ENCODE results near the gene GVQW3. TPM values are rescaled to one million over a fixed set of nuclear protein-coding genes. Genes with fewer than 3 reads are reported as not detected.

The GVQW3 gene
- total and polyA plus RNA-seq, 9 donors = 2.1 to 6.0 (median 3.4) TPM

DNA sequence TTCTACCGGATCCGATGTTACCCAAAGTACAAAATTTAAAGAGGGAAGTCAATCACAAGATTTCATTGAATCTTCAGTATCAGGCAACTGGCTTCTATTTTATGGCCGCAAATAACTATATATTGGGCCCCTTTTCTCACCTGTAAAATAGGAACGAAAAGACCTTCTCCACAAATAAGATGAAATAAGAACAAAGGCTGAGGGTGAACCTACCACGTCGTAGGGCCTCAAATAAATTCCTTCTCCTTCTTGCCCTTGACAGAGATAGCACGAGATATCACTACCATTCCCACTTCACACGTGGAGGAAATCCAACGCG lies 62.9 kb downstream of the GVQW3 start:
- intact Hi-C loops (cut with DNase I) = loop anchor here in 2 of 4 donors (5.0 kb wide), 1 partner anchor 62 kb away; the partner anchor contains the start of genes GVQW3 (in 2 of the 2) and THAP12 (in 2 of the 2)
- 0 to 1% (median 1%) methylated on average over 10 of the region's 10 CpGs for WGBS, 3 donors
- Histone ChIP-seq H3K36me3 (no peaks in the 10 kb centered on the region), H3K27me3 (no peaks in the 10 kb centered on the region), H3K4me3 (peak overlapping the region; percentile 99), H3K4me1 (ENCODE audit: insufficient read depth) (peaks cover 5% of the 10 kb centered on the region), H3K9me3 (no peaks in the 10 kb centered on the region), H3K27ac (peak overlapping the region; percentile 74)
- TF ChIP-seq POLR2A (IDR thresholded peaks at IDR 0.05) (no peak), CTCF (IDR thresholded peaks at IDR 0.05) (peak in 1 of 3 donors; percentile 6)
- no peak for DNase-seq

DNA sequence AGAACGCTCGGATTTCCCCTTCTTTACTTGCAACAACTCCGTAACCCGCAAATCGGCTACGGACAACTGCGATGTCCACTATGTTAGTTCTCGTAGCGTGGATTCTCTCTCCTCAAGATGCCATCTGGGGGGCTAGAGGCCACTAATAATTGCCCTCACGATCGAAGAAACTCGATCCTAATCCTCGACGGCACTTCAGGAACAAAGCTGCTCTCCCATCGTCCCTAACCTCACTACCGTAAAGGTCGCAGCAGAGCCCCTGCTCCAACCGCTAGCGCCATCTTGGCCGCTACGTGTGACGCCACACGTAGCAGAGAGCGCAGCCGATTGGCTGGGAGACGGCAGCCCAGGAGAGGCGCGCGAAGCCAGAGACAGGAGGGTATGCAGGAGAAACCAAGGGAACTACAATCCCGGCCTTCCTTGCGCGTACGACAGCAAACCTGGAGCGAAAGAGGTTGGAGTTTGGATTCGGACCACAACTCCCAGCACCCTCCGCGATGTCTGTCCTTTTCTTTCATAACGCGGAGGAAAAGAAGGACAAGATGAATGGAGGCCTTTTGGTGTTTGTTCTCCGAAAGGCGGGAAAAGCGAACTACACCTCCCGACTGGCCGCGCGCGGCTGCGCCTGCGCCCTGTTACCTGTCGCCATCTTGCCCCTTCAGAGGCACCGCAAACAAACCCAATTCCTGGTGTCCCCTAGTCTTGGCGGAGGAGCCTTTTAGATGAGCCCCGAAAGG lies 63.4 kb downstream of the GVQW3 start, which contains the start of gene EMSY:
TSS of gene EMSY (plus strand) at position 635 of the 737 bp plus-strand sequence. CDS start 1,921 bp downstream, outside the sequence.
- H3K4me1 ChIP-seq (ENCODE audit: insufficient read depth) = peaks cover 5% of the 10 kb centered on the region
- H3K4me3 ChIP-seq = peak within 1 kb of the TSS; percentile 99
- H3K9me3 ChIP-seq = no peaks in the 10 kb centered on the region
- peak within 1 kb of the TSS; percentile 74 to 84 for H3K27ac ChIP-seq
- 0 to 1% (median 0%) methylated on average over 53 of the region's 53 CpGs for WGBS, 3 donors
- DNase-seq = peak; percentile 93 to 96 (median 94)
- peak; percentile 99 for TF ChIP-seq POLR2A (IDR thresholded peaks at IDR 0.05)
- no peak for TF ChIP-seq EP300 (IDR thresholded peaks at IDR 0.05)
- no peaks in the 10 kb centered on the region for H3K36me3 ChIP-seq
- intact Hi-C loops (cut with DNase I) = loop anchor here in 2 of 4 donors (5.0 kb wide), 1 partner anchor 62 kb away; the partner anchor contains the start of genes GVQW3 (in 2 of the 2) and THAP12 (in 2 of the 2)
- no peaks in the 10 kb centered on the region for H3K27me3 ChIP-seq

- intact Hi-C loops (cut with DNase I) = no loop called here
- WGBS, 3 donors = 0 to 1% (median 1%) methylated on average over 55 to 56 of the region's 56 CpGs
- no peaks in the 10 kb centered on the region for H3K9me3 ChIP-seq
These were observed 64.3 kb downstream of the GVQW3 start for GRCh38 chr11:76445121-76446084.

GRCh38 chr11:76448506-76448905 lies 67.4 kb downstream of the GVQW3 start:
- Histone ChIP-seq H3K27me3 (no peaks in the 10 kb centered on the region), H3K4me3 (no peak overlapping the region), H3K36me3 (no peaks in the 10 kb centered on the region), H3K9me3 (no peaks in the 10 kb centered on the region), H3K27ac (no peak overlapping the region), H3K4me1 (ENCODE audit: insufficient read depth) (peaks cover 2% of the 10 kb centered on the region)
- intact Hi-C loops (cut with DNase I) = no loop called here
- 32 to 54% (median 46%) methylated on average over 2 of the region's 2 CpGs for WGBS, 3 donors
- no peak for DNase-seq
- TF ChIP-seq POLR2A (IDR thresholded peaks at IDR 0.05) (no peak), EP300 (IDR thresholded peaks at IDR 0.05) (no peak), CTCF (IDR thresholded peaks at IDR 0.05) (no peak)

More at GRCh38 chr11:76445121-76446084, 64.3 kb downstream of the GVQW3 start:
- Histone ChIP-seq H3K4me1 (ENCODE audit: insufficient read depth) (peaks cover 5% of the 10 kb centered on the region), H3K36me3 (no peaks in the 10 kb centered on the region), H3K4me3 (peak overlapping the region; percentile 99), H3K27me3 (no peaks in the 10 kb centered on the region), H3K27ac (peak overlapping the region; percentile 74 to 84)
- no peak for TF ChIP-seq CTCF (IDR thresholded peaks at IDR 0.05)
- no peak for TF ChIP-seq EP300 (IDR thresholded peaks at IDR 0.05)
- TF ChIP-seq POLR2A (IDR thresholded peaks at IDR 0.05) = no peak
- DNase-seq = peak; percentile 57 to 78 (median 76)

Data from ovary (tissue), 9 donors.